GM19239 (cell line): Measurements from ENCODE around the gene CCDC154.
A peak's percentile ranks its signal among the peaks of the same experiment; 100 is the strongest.

Source experiments
- DNase-seq: peaks from one replicate; pipeline ENCODE4 v3.0.0; 2011; ENCODE audit warnings: low spot score; ENCODE audit not compliant: insufficient read length
- FAIRE-seq: peaks from 2 replicates; lab custom pipeline; 2011; peaks lifted over from hg19 to GRCh38; lab: Jason Lieb, UNC

Gene CCDC154

GRCh38 chr16:1457489-1458245 is 13.3 kb upstream of the CCDC154 start:
- no peak for DNase-seq
- no peak for FAIRE-seq

- DNase-seq (no peak), FAIRE-seq (no peak)
These were observed 12.6 kb upstream of the CCDC154 start for GRCh38 chr16:1456951-1457350.

- FAIRE-seq (no peak), DNase-seq (no peak)
These were observed 11.1 kb upstream of the CCDC154 start for GRCh38 chr16:1455190-1456171.

- DNase-seq: no peak
- FAIRE-seq: no peak
These were observed 10.2 kb upstream of the CCDC154 start for GRCh38 chr16:1454561-1454960.

- no peak for DNase-seq
These were observed 9.0 kb upstream of the CCDC154 start for GRCh38 chr16:1453316-1453715.

GRCh38 chr16:1452530-1452929 is 8.2 kb upstream of the CCDC154 start:
- DNase-seq (no peak), FAIRE-seq (no peak)

More at GRCh38 chr16:1453316-1453715, 9.0 kb upstream of the CCDC154 start:
- FAIRE-seq: no peak

GRCh38 chr16:1451702-1452392 is 7.5 kb upstream of the CCDC154 start:
- FAIRE-seq (no peak), DNase-seq (no peak)

GRCh38 chr16:1450841-1451240 is 6.5 kb upstream of the CCDC154 start:
- DNase-seq: no peak
- FAIRE-seq: no peak

- DNase-seq (no peak), FAIRE-seq (no peak)
These were observed 5.9 kb upstream of the CCDC154 start for GRCh38 chr16:1450218-1450617.

- FAIRE-seq: no peak
These were observed 4.9 kb upstream of the CCDC154 start for GRCh38 chr16:1449201-1449788.

GRCh38 chr16:1448536-1449116 is 4.3 kb upstream of the CCDC154 start:
- no peak for DNase-seq
- no peak for FAIRE-seq

More at GRCh38 chr16:1449201-1449788, 4.9 kb upstream of the CCDC154 start:
- no peak for DNase-seq

- FAIRE-seq: no peak
These were observed 3.6 kb upstream of the CCDC154 start for GRCh38 chr16:1447965-1448364.

GRCh38 chr16:1446296-1447080 is 2.1 kb upstream of the CCDC154 start:
- no peak for FAIRE-seq
- DNase-seq: no peak

More at GRCh38 chr16:1447965-1448364, 3.6 kb upstream of the CCDC154 start:
- no peak for DNase-seq

GRCh38 chr16:1445518-1446203 is 1.3 kb upstream of the CCDC154 start:
- no peak for FAIRE-seq
- DNase-seq: peak; percentile 66

GRCh38 chr16:1444730-1445517 is 568 bp upstream of the CCDC154 start:
- DNase-seq (peak; percentile 94), FAIRE-seq (peak; percentile 65)

GRCh38 chr16:1443403-1443973 is 868 bp downstream of the CCDC154 start:
- FAIRE-seq (no peak), DNase-seq (no peak)

- DNase-seq: no peak
- no peak for FAIRE-seq
These were observed 1.7 kb downstream of the CCDC154 start for GRCh38 chr16:1442697-1443096.
